ENCODE data around the gene METTL21C.

DNA sequence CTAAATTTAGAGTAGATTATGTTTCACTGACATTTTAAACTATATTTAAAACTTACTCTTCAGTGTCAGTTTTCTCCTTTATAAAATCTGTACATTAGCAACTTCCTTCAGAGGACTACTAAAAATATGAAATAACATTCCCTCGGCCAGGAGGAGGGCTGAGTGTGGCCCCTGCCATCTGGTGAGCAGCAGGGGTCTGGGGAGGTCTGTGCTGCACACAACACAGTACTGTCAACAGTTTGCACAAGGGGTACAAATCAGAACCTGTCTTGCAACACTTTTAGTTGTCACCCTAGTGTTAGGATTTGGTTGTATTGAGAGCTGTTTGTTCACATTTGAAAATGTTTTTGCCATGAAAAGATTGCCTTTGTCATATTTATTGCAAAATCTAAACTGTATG, 49.1 kb downstream of the METTL21C start:
- TF ChIP-seq, protein P1, sequence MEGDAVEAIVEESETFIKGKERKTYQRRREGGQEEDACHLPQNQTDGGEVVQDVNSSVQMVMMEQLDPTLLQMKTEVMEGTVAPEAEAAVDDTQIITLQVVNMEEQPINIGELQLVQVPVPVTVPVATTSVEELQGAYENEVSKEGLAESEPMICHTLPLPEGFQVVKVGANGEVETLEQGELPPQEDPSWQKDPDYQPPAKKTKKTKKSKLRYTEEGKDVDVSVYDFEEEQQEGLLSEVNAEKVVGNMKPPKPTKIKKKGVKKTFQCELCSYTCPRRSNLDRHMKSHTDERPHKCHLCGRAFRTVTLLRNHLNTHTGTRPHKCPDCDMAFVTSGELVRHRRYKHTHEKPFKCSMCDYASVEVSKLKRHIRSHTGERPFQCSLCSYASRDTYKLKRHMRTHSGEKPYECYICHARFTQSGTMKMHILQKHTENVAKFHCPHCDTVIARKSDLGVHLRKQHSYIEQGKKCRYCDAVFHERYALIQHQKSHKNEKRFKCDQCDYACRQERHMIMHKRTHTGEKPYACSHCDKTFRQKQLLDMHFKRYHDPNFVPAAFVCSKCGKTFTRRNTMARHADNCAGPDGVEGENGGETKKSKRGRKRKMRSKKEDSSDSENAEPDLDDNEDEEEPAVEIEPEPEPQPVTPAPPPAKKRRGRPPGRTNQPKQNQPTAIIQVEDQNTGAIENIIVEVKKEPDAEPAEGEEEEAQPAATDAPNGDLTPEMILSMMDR (IDR thresholded peaks at IDR 0.05): no peak
- TF ChIP-seq POLR2A (IDR thresholded peaks at IDR 0.05): no peak
